Hepatocyte (in vitro differentiated cells): ENCODE measurements around the gene IL1RAPL1. TPM values are rescaled to one million over a fixed set of nuclear protein-coding genes. Genes with fewer than 3 reads are reported as not detected.
A peak's percentile ranks its signal among the peaks of the same experiment; 100 is the strongest.

Experiments used
- DNase-seq: peaks from one replicate; pipeline ENCODE4 v3.0.0-alpha.2; 2016; ENCODE audit warnings: low spot score
- H2AFZ ChIP-seq: fragments of 200-600 bp; sonication (generic); 2 replicates; pipeline ENCODE4 v1.6.0; 2016; ENCODE audit warnings: antibody characterized with exemption, mild to moderate bottlenecking
- H3K27ac ChIP-seq: fragments of 200-600 bp; sonication (generic); 2 replicates; pipeline ENCODE4 v1.5.1; 2016; ENCODE audit warnings: mild to moderate bottlenecking
- H3K27me3 ChIP-seq: fragments of 200-600 bp; sonication (generic); 2 replicates; pipeline ENCODE4 v1.6.1; 2016
- H3K36me3 ChIP-seq: fragments of 200-600 bp; sonication (generic); replicated peaks from 2 replicates; pipeline ENCODE4 v1.5.1; 2016; ENCODE audit warnings: low read depth; ENCODE audit not compliant: insufficient read depth
- H3K4me1 ChIP-seq: fragments of 200-600 bp; sonication (generic); 2 replicates; pipeline ENCODE4 v1.5.1; 2016; ENCODE audit warnings: mild to moderate bottlenecking, moderate library complexity; ENCODE audit not compliant: insufficient read depth
- H3K4me2 ChIP-seq: fragments of 200-600 bp; sonication (generic); 2 replicates; pipeline ENCODE4 v1.6.0; 2016
- H3K4me3 ChIP-seq: fragments of 200-600 bp; sonication (generic); 2 replicates; pipeline ENCODE4 v1.5.1; 2016; ENCODE audit warnings: mild to moderate bottlenecking
- H3K79me2 ChIP-seq: fragments of 200-600 bp; sonication (generic); 2 replicates; pipeline ENCODE4 v1.6.0; 2017; ENCODE audit warnings: mild to moderate bottlenecking
- H3K9me2 ChIP-seq: fragments of 200-600 bp; sonication (generic); replicated peaks from 2 replicates; pipeline ENCODE4 v1.6.0; 2017; ENCODE audit warnings: mild to moderate bottlenecking; ENCODE audit not compliant: insufficient read depth
- H3K9me3 ChIP-seq: fragments of 200-600 bp; sonication (generic); 2 replicates; pipeline ENCODE4 v1.5.1; 2016; ENCODE audit warnings: low read depth, mild to moderate bottlenecking
- H4K20me1 ChIP-seq: fragments of 200-600 bp; sonication (generic); 2 replicates; pipeline ENCODE4 v1.6.0; 2016; ENCODE audit warnings: mild to moderate bottlenecking; ENCODE audit not compliant: insufficient read depth, poor library complexity, severe bottlenecking
- CTCF ChIP-seq: fragments of 200-600 bp; sonication (generic); IDR thresholded peaks from 2 replicates; pipeline ENCODE4 v1.5.1; 2016; ENCODE audit warnings: antibody characterized with exemption, mild to moderate bottlenecking; ENCODE audit not compliant: poor library complexity
- EZH2 ChIP-seq: fragments of 200-600 bp; sonication (generic); IDR thresholded peaks from 2 replicates; pipeline ENCODE4 v1.6.1; 2016; ENCODE audit warnings: antibody characterized with exemption, mild to moderate bottlenecking, borderline replicate concordance
- EZH2phosphoT487 ChIP-seq: fragments of 200-600 bp; sonication (generic); IDR thresholded peaks from one replicate; pipeline ENCODE4 v1.6.1; 2018; ENCODE audit warnings: antibody characterized with exemption, mild to moderate bottlenecking, low read depth, moderate library complexity; ENCODE audit not compliant: unreplicated experiment, severe bottlenecking
- WGBS: methylation state at CpG from one replicate; pipeline ENCODE4 v1.1.6; 2016; ENCODE audit warnings: low lambda C conversion rate; ENCODE audit errors: missing lambda C conversion rate; 5-methylcytosine and 5-hydroxymethylcytosine counted together
- polyA plus RNA-seq: library from polyadenylated mRNA; unstranded; fragments of >200 nt; fragmentation: Nextera tagmentation; extraction: Ambion mirVana; gene quantifications from 2 replicates; pipeline ENCODE4 v1.2.1, GENCODE V29; 2016
- total RNA-seq: library from RNA; depleted of rRNA; stranded (reverse); fragments of >200 nt; gene quantifications from 2 replicates; pipeline ENCODE4 v1.2.3, GENCODE V29; 2014

The IL1RAPL1 gene
- total and polyA plus RNA-seq, 2 experiments from 2014 or later = 0.89 to 2.7 TPM

GRCh38 chrX:28969126-28969525 is 381.9 kb downstream of the IL1RAPL1 start:
- Histone ChIP-seq H3K4me2 (no peak overlapping the region), H3K27me3 (no peaks in the 10 kb centered on the region), H3K9me3 (no peaks in the 10 kb centered on the region), H3K79me2 (no peaks in the 10 kb centered on the region), H2AFZ (no peak overlapping the region), H3K9me2 (no peaks in the 10 kb centered on the region), H4K20me1 (no peaks in the 10 kb centered on the region), H3K4me3 (no peak overlapping the region), H3K36me3 (no peaks in the 10 kb centered on the region), H3K4me1 (no peaks in the 10 kb centered on the region), H3K27ac (no peak overlapping the region)
- no peak for DNase-seq
- TF ChIP-seq EZH2phosphoT487 (no peak), CTCF (no peak), EZH2 (no peak)

- Histone ChIP-seq H2AFZ (no peak overlapping the region), H3K36me3 (no peaks in the 10 kb centered on the region), H4K20me1 (no peaks in the 10 kb centered on the region), H3K4me3 (no peak overlapping the region), H3K9me3 (no peaks in the 10 kb centered on the region), H3K4me1 (no peaks in the 10 kb centered on the region), H3K27ac (no peak overlapping the region), H3K27me3 (no peaks in the 10 kb centered on the region), H3K4me2 (no peak overlapping the region), H3K9me2 (no peaks in the 10 kb centered on the region), H3K79me2 (no peaks in the 10 kb centered on the region)
- peak; percentile 18 for DNase-seq
- TF ChIP-seq EZH2 = no peak
- 81% methylated on average over 1 of the region's 1 CpG for WGBS
Measured at GRCh38 chrX:28979877-28980276, 392.6 kb downstream of the IL1RAPL1 start.

GRCh38 chrX:28981952-28982351 is 394.7 kb downstream of the IL1RAPL1 start:
- Histone ChIP-seq H3K79me2 (no peaks in the 10 kb centered on the region), H3K4me1 (no peaks in the 10 kb centered on the region), H3K27ac (no peak overlapping the region), H3K9me2 (no peaks in the 10 kb centered on the region), H4K20me1 (no peaks in the 10 kb centered on the region), H3K4me2 (no peak overlapping the region), H3K4me3 (no peak overlapping the region), H3K9me3 (no peaks in the 10 kb centered on the region), H3K27me3 (no peaks in the 10 kb centered on the region), H3K36me3 (no peaks in the 10 kb centered on the region), H2AFZ (no peak overlapping the region)
- no peak for TF ChIP-seq EZH2
- no peak for TF ChIP-seq EZH2phosphoT487
- no peak for TF ChIP-seq CTCF
- DNase-seq = no peak

GRCh38 chrX:28988246-28988645 is 401.0 kb downstream of the IL1RAPL1 start:
- Histone ChIP-seq H3K27me3 (no peaks in the 10 kb centered on the region), H3K9me2 (no peaks in the 10 kb centered on the region), H2AFZ (no peak overlapping the region), H3K4me3 (no peak overlapping the region), H3K9me3 (no peaks in the 10 kb centered on the region), H3K27ac (no peak overlapping the region), H4K20me1 (no peaks in the 10 kb centered on the region), H3K4me1 (no peaks in the 10 kb centered on the region), H3K79me2 (no peaks in the 10 kb centered on the region), H3K36me3 (no peaks in the 10 kb centered on the region), H3K4me2 (no peak overlapping the region)
- TF ChIP-seq EZH2phosphoT487 = no peak
- TF ChIP-seq CTCF = no peak
- no peak for TF ChIP-seq EZH2
- WGBS = 42% methylated on average over 2 of the region's 2 CpGs
- DNase-seq = no peak
